Fibroblast of lung (primary cell): Measurements from ENCODE around the gene DLG5. TPM values are rescaled to one million over a fixed set of nuclear protein-coding genes. Genes with fewer than 3 reads are reported as not detected.

Experiments
- DNase-seq, 2 donors: peaks; one replicate each; pipeline versions ENCODE4 v3.0.0 to v3.0.0-alpha.2; 2010; ENCODE audit warnings: low read depth in 2 of 2
- H2AFZ ChIP-seq: 2 replicates; pipeline ENCODE4 v1.5.1; 2012; ENCODE audit warnings: low read length, control low read depth, inconsistent platforms
- H3K27ac ChIP-seq: 2 replicates; pipeline ENCODE4 v1.5.1; 2011; ENCODE audit warnings: low read length, control low read depth; ENCODE audit not compliant: insufficient read depth
- H3K27me3 ChIP-seq: 2 replicates; pipeline ENCODE4 v1.5.1; 2011; ENCODE audit warnings: mild to moderate bottlenecking, low read length; ENCODE audit not compliant: control insufficient read depth, insufficient read depth
- H3K36me3 ChIP-seq: 2 replicates; pipeline ENCODE4 v1.5.1; 2011; ENCODE audit warnings: low read length; ENCODE audit not compliant: control insufficient read depth, insufficient read depth
- H3K4me1 ChIP-seq: 2 replicates; pipeline ENCODE4 v1.5.1; 2011; ENCODE audit warnings: low read length; ENCODE audit not compliant: control insufficient read depth, insufficient read depth; ENCODE audit errors: extremely low read depth
- H3K4me2 ChIP-seq: 2 replicates; pipeline ENCODE4 v1.5.1; 2011; ENCODE audit warnings: low read length, control low read depth; ENCODE audit not compliant: insufficient read depth; ENCODE audit errors: extremely low read depth
- H3K4me3 ChIP-seq, 4 experiments: fragments of 200-600 bp in 1 of 4; sonication (generic) in 1 of 4; replicated peaks in 1 of 4; 2 replicates each; pipeline ENCODE4 v1.5.1; 2011 to 2016; ENCODE audit warnings: low read length in 4 of 4, low read depth in 3 of 4, mild to moderate bottlenecking in 3 of 4, control low read depth in 2 of 4, inconsistent platforms in 1 of 4, mixed read lengths in 1 of 4; ENCODE audit not compliant: insufficient read depth in 1 of 4; ENCODE audit errors: control extremely low read depth in 1 of 4
- H3K79me2 ChIP-seq: 2 replicates; pipeline ENCODE4 v1.5.1; 2012; ENCODE audit warnings: mild to moderate bottlenecking, low read length, inconsistent platforms; ENCODE audit not compliant: control insufficient read depth, insufficient read depth
- H3K9ac ChIP-seq: 2 replicates; pipeline ENCODE4 v1.5.1; 2011; ENCODE audit warnings: mild to moderate bottlenecking, low read length, control low read depth; ENCODE audit not compliant: insufficient read depth
- H3K9me3 ChIP-seq: 2 replicates; pipeline ENCODE4 v1.5.1; 2012; ENCODE audit warnings: low read depth, low read length; ENCODE audit not compliant: control insufficient read depth, insufficient read depth
- H4K20me1 ChIP-seq: 2 replicates; pipeline ENCODE4 v1.5.1; 2011; ENCODE audit warnings: low read length; ENCODE audit not compliant: control insufficient read depth, insufficient read depth; ENCODE audit errors: extremely low read depth
- CTCF ChIP-seq, 2 donors: IDR thresholded peaks in 1 of 2; conservative IDR thresholded peaks in 1 of 2; 1 replicate in 1 of 2; 2 replicates in 1 of 2; pipeline ENCODE4 v1.5.1; 2011 to 2012; ENCODE audit warnings: low read length in 2 of 2, control low read depth in 1 of 2, inconsistent platforms in 1 of 2, low read depth in 1 of 2, mild to moderate bottlenecking in 1 of 2
- EZH2 ChIP-seq: IDR thresholded peaks from 2 replicates; pipeline ENCODE4 v1.5.1; 2012; ENCODE audit warnings: low read length, control low read depth, mild to moderate bottlenecking; ENCODE audit errors: missing control alignments
- polyA plus RNA-seq, 2 donors: library from polyadenylated mRNA; depleted of rRNA in 1 of 2; stranded (reverse) in 1 of 2; unstranded in 1 of 2; fragments of >200 nt; gene quantifications; 2 replicates each; pipeline ENCODE4 v1.2.1, GENCODE V29; 2011 to 2012; ENCODE audit warnings: missing spikeins in 1 of 2
- total RNA-seq: library from RNA; depleted of rRNA; stranded (reverse); fragments of >200 nt; gene quantifications from 2 replicates; pipeline ENCODE4 v1.2.1, GENCODE V29; 2014

The DLG5 gene
- total and polyA plus RNA-seq, 2 donors (not counting 1 experiment from before 2014, with no cell fraction given) = 15.3 to 40.8 TPM

GRCh38 chr10:77913090-77913489 is 13.5 kb downstream of the DLG5 start:
- H3K4me1 ChIP-seq = peaks cover 10% of the 10 kb centered on the region
- H3K36me3 ChIP-seq = no peaks in the 10 kb centered on the region
- no peaks in the 10 kb centered on the region for H3K9me3 ChIP-seq
- H4K20me1 ChIP-seq = no peaks in the 10 kb centered on the region
- no peak overlapping the region for H2AFZ ChIP-seq
- no peak overlapping the region for H3K27ac ChIP-seq
- H3K9ac ChIP-seq = no peak overlapping the region
- no peak overlapping the region for H3K4me2 ChIP-seq
- H3K27me3 ChIP-seq = no peaks in the 10 kb centered on the region
- peaks cover 29% of the 10 kb centered on the region for H3K79me2 ChIP-seq
- no peak for DNase-seq
- H3K4me3 ChIP-seq = no peak overlapping the region
- TF ChIP-seq CTCF (conservative IDR thresholded peaks at IDR 0.05 in 1 of 2, IDR thresholded peaks at IDR 0.05 in 1 of 2; ENCODE audit: low read depth in 1 of 2, low read length in 2 of 2) (no peak), EZH2 (no peak)

GRCh38 chr10:77912576-77912975 is 14.0 kb downstream of the DLG5 start:
- H3K79me2 ChIP-seq = peaks cover 33% of the 10 kb centered on the region
- H3K4me1 ChIP-seq = peaks cover 10% of the 10 kb centered on the region
- no peak overlapping the region for H3K9ac ChIP-seq
- no peaks in the 10 kb centered on the region for H3K9me3 ChIP-seq
- H3K27me3 ChIP-seq = no peaks in the 10 kb centered on the region
- TF ChIP-seq EZH2 (no peak), CTCF (conservative IDR thresholded peaks at IDR 0.05 in 1 of 2, IDR thresholded peaks at IDR 0.05 in 1 of 2; ENCODE audit: low read depth in 1 of 2, low read length in 2 of 2) (no peak)
- H3K4me3 ChIP-seq = no peak overlapping the region
- H4K20me1 ChIP-seq = no peaks in the 10 kb centered on the region
- no peak overlapping the region for H2AFZ ChIP-seq
- DNase-seq = no peak
- no peak overlapping the region for H3K4me2 ChIP-seq
- no peaks in the 10 kb centered on the region for H3K36me3 ChIP-seq
- H3K27ac ChIP-seq = no peak overlapping the region

GRCh38 chr10:77911535-77912123 is 14.9 kb downstream of the DLG5 start:
- H3K9me3 ChIP-seq = no peaks in the 10 kb centered on the region
- no peak overlapping the region for H2AFZ ChIP-seq
- peaks cover 10% of the 10 kb centered on the region for H3K4me1 ChIP-seq
- no peaks in the 10 kb centered on the region for H3K27me3 ChIP-seq
- peaks cover 36% of the 10 kb centered on the region for H3K79me2 ChIP-seq
- TF ChIP-seq CTCF (conservative IDR thresholded peaks at IDR 0.05 in 1 of 2, IDR thresholded peaks at IDR 0.05 in 1 of 2; ENCODE audit: low read depth in 1 of 2, low read length in 2 of 2) = no peak
- TF ChIP-seq EZH2 = no peak
- H3K4me3 ChIP-seq = no peak overlapping the region
- no peak overlapping the region for H3K27ac ChIP-seq
- no peaks in the 10 kb centered on the region for H4K20me1 ChIP-seq
- H3K4me2 ChIP-seq = no peak overlapping the region
- no peak overlapping the region for H3K9ac ChIP-seq
- H3K36me3 ChIP-seq = no peaks in the 10 kb centered on the region
- peak; percentile 28 to 60 for DNase-seq
